HepG2 (cell line): ENCODE measurements around the gene CASZ1. TPM values are rescaled to one million over a fixed set of nuclear protein-coding genes. Genes with fewer than 3 reads are reported as not detected.

Source experiments
- ADNP ChIP-seq: sonication (generic); formaldehyde crosslinking; IDR thresholded peaks from 2 replicates; pipeline ENCODE4 v1.4.0; 2020; ENCODE audit warnings: missing genetic modification reagents
- CHD4 ChIP-seq: fragments of 200-600 bp; sonication (generic); IDR thresholded peaks from 2 replicates; pipeline ENCODE4 v1.7.0; 2017; ENCODE audit warnings: mild to moderate bottlenecking, low read length, borderline replicate concordance
- ELF4 ChIP-seq: sonication (generic); formaldehyde crosslinking; IDR thresholded peaks from 2 replicates; pipeline ENCODE4 v1.5.0; 2020; ENCODE audit warnings: missing genetic modification reagents, mild to moderate bottlenecking, moderate library complexity, borderline replicate concordance
- FOXO4 ChIP-seq: sonication (generic); formaldehyde crosslinking; conservative IDR thresholded peaks from 2 replicates; pipeline ENCODE4 v1.8.1; 2023; ENCODE audit warnings: missing genetic modification reagents
- GPBP1L1 ChIP-seq: sonication (generic); formaldehyde crosslinking; IDR thresholded peaks from 2 replicates; pipeline ENCODE4 v1.5.0; 2020; ENCODE audit warnings: mild to moderate bottlenecking, missing genetic modification reagents
- HNRNPL ChIP-seq: fragments of 200-400 bp; formaldehyde crosslinking; IDR thresholded peaks from 2 replicates; pipeline ENCODE4 v1.6.1; 2017; ENCODE audit warnings: mild to moderate bottlenecking, low read depth, low read length
- HOXA5 ChIP-seq: sonication (generic); formaldehyde crosslinking; IDR thresholded peaks from 2 replicates; pipeline ENCODE4 v1.4.0; 2020; ENCODE audit warnings: missing genetic modification reagents
- PAX8 ChIP-seq: sonication (generic); formaldehyde crosslinking; IDR thresholded peaks from 2 replicates; pipeline ENCODE4 v1.8.0; 2022; ENCODE audit warnings: mild to moderate bottlenecking, missing genetic modification reagents, borderline replicate concordance
- PRDM10 ChIP-seq: sonication (generic); formaldehyde crosslinking; IDR thresholded peaks from 2 replicates; pipeline ENCODE4 v1.4.0; 2020; ENCODE audit warnings: low read depth, missing genetic modification reagents
- REST ChIP-seq, 2 experiments: IDR thresholded peaks; 2 replicates each; pipeline ENCODE4 v1.6.1; 2011 to 2012; ENCODE audit warnings: low read length in 2 of 2, borderline replicate concordance in 1 of 2, low read depth in 1 of 2, mild to moderate bottlenecking in 1 of 2, moderate library complexity in 1 of 2
- WIZ ChIP-seq: sonication (generic); formaldehyde crosslinking; IDR thresholded peaks from 2 replicates; pipeline ENCODE4 v1.5.1; 2020; ENCODE audit warnings: mild to moderate bottlenecking, missing genetic modification reagents
- ZBTB42 ChIP-seq: sonication (generic); formaldehyde crosslinking; IDR thresholded peaks from 2 replicates; pipeline ENCODE4 v1.5.0; 2020; ENCODE audit warnings: mild to moderate bottlenecking, missing genetic modification reagents
- ZFP36 ChIP-seq: fragments of 150-350 bp; IDR thresholded peaks from 2 replicates; pipeline ENCODE4 v1.6.1; 2018; ENCODE audit warnings: borderline replicate concordance, low read length, low read depth; ENCODE audit not compliant: partially characterized antibody
- ZNF446 ChIP-seq: sonication (generic); formaldehyde crosslinking; IDR thresholded peaks from 2 replicates; pipeline ENCODE4 v1.5.0; 2020; ENCODE audit warnings: mild to moderate bottlenecking, missing genetic modification reagents
- ZNF530 ChIP-seq: sonication (generic); formaldehyde crosslinking; IDR thresholded peaks from 2 replicates; pipeline ENCODE4 v1.5.0; 2020; ENCODE audit warnings: low read depth, mild to moderate bottlenecking, missing genetic modification reagents
- ZNF7 ChIP-seq: IDR thresholded peaks from 2 replicates; pipeline ENCODE4 v1.6.1; 2016; ENCODE audit warnings: missing biosample characterization, missing genetic modification reagents
- ZNF749 ChIP-seq: sonication (generic); formaldehyde crosslinking; IDR thresholded peaks from 2 replicates; pipeline ENCODE4 v1.8.0; 2022; ENCODE audit warnings: mild to moderate bottlenecking, missing genetic modification reagents, moderate library complexity, borderline replicate concordance
- ZNF841 ChIP-seq: sonication (generic); formaldehyde crosslinking; IDR thresholded peaks from 2 replicates; pipeline ENCODE4 v1.8.1; 2023; ENCODE audit warnings: missing genetic modification reagents, borderline replicate concordance
- ZSCAN31 ChIP-seq: sonication (generic); formaldehyde crosslinking; IDR thresholded peaks from 2 replicates; pipeline ENCODE4 v1.5.0; 2020; ENCODE audit warnings: low read depth, mild to moderate bottlenecking, missing genetic modification reagents
- polyA plus RNA-seq, 8 experiments: library from polyadenylated mRNA; depleted of rRNA in 3 of 8; stranded (reverse) in 7 of 8; unstranded in 1 of 8; fragments of >200 nt; fragmentation: Illumina TruSeq in 4 of 8; extraction: Trizol in 4 of 8; gene quantifications; 2 replicates each; pipeline versions ENCODE4 v1.2.1 to v1.2.3, GENCODE V29; 2011 to 2016; ENCODE audit warnings: low read depth in 4 of 8, missing spikeins in 1 of 8, mixed read lengths in 1 of 8; ENCODE audit not compliant: insufficient read depth in 1 of 8
- total RNA-seq, 5 experiments: library from RNA; depleted of rRNA; stranded (reverse); fragments of >200 nt; fragmentation: Illumina TruSeq; extraction: Trizol; gene quantifications; 2 replicates each; pipeline ENCODE4 v1.2.3, GENCODE V29; 2016; ENCODE audit warnings: low read depth in 1 of 5

Gene CASZ1
- total and polyA plus RNA-seq, 2 of the 13 experiments (the other 11 are each of a cell fraction or from before 2014, with no cell fraction given) = 1.9 to 3.7 TPM

- no peak for TF ChIP-seq WIZ
- TF ChIP-seq ELF4 = no peak
- TF ChIP-seq ADNP = no peak
- TF ChIP-seq CHD4 = peak; percentile 68; the same call in 1 of the 2 replicates
- TF ChIP-seq ZNF7 (CRISPR knock-in tag) = no peak
- TF ChIP-seq GPBP1L1 (CRISPR knock-in tag) = no peak
- TF ChIP-seq PRDM10 (CRISPR knock-in tag) = no peak; the same call in 1 of the 2 replicates
- no peak for TF ChIP-seq ZFP36
- TF ChIP-seq PAX8 = no peak
- TF ChIP-seq ZSCAN31 (CRISPR knock-in tag) = no peak
- TF ChIP-seq ZBTB42 (CRISPR knock-in tag) = no peak; the same call in 1 of the 2 replicates
- TF ChIP-seq FOXO4 (CRISPR knock-in tag) = no peak
- no peak for TF ChIP-seq ZNF530 (CRISPR knock-in tag)
- TF ChIP-seq HNRNPL = peak; percentile 50; the same call in 1 of the 2 replicates
- no peak for TF ChIP-seq ZNF841 (CRISPR knock-in tag)
- no peak for TF ChIP-seq REST (IDR thresholded peaks at IDR 0.05; ENCODE audit: borderline replicate concordance in 1 of 2, low read depth in 1 of 2, low read length in 2 of 2)
- no peak for TF ChIP-seq ZNF446 (CRISPR knock-in tag)
- no peak for TF ChIP-seq HOXA5 (CRISPR knock-in tag)
- TF ChIP-seq ZNF749 = 0 out of 2 replicates have a peak, but pooled peaks have one; percentile 46
Observed at GRCh38 chr1:10685808-10686403, 110.5 kb downstream of the CASZ1 start (continued).
